Stimulated activated CD4-positive, alpha-beta T cell treated with anti-CD3 and anti-CD28 coated beads, TNF-alpha, amount 100 ng/mL, for 48 hours (primary cell): ENCODE measurements around the gene FBXO2.

Source experiments
- DNase-seq, 3 donors: peaks; one replicate each; pipeline ENCODE4 v3.0.0-alpha.2; 2020; ENCODE audit warnings: low read depth in 3 of 3

Gene FBXO2

DNA sequence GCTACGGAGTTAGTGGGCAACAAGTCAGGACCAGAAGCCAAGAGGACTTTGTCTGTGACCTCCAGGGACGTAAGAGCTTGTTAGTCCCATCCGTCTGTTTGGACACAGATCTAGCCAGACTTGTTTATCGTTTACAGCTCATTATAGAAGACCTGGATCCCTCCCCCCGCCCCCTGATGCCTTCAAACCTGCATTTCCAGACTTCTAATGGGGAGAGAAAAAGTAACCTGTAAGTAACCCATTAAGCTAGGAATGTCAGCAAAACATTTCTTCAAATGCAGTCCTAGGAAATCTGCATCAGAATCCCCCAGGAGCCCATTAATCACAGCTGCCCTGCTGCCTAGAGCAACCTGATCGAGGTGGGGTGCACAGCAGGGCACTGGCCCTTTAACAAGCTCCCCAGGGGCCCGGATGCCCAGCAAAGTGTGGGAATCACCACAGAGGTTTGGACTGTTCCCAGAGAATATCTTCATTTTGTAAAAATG is 28.1 kb upstream of the FBXO2 start:
- no peak for DNase-seq

DNA sequence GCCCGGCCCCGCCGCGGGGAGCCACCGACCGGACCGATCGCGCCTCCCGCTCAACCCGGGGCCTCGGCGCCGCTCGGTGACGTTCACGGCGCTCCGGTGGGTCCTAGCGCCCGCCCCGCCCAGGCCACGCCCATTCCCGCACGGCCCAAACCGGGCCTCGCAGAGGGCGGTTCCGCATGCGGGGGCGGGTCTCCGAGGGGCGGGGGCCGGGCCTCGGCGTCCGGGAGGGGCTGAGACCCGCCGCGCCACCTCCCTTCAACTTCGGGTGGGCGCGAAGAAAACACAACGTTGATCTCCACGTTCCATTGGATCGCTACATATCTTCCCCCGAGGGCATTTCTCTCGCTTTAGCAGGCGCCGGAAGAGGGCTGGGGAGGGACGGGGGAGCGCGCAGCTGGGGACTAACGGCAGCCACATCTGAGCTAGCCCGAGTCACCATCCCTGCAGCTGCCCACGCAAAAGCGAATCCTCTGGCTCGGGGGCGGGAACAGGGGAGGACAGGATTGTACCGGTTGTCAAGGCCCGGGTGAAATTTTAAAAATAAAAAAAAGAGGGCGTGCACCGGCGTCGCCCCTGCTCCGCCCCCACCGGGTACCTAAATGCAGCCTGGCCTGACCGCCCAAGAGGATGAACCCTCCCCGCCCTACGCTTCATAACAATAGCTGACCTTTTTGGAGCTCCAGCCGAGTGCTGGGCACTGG is 27.0 kb upstream of the FBXO2 start, which contains the start of gene MAD2L2:
Gene MAD2L2 (minus strand): TSS at position 78 of the 701 bp plus-strand sequence. CDS start 547 bp downstream, outside the sequence.
- DNase-seq = peak; percentile 70 to 96 (median 80)

DNA sequence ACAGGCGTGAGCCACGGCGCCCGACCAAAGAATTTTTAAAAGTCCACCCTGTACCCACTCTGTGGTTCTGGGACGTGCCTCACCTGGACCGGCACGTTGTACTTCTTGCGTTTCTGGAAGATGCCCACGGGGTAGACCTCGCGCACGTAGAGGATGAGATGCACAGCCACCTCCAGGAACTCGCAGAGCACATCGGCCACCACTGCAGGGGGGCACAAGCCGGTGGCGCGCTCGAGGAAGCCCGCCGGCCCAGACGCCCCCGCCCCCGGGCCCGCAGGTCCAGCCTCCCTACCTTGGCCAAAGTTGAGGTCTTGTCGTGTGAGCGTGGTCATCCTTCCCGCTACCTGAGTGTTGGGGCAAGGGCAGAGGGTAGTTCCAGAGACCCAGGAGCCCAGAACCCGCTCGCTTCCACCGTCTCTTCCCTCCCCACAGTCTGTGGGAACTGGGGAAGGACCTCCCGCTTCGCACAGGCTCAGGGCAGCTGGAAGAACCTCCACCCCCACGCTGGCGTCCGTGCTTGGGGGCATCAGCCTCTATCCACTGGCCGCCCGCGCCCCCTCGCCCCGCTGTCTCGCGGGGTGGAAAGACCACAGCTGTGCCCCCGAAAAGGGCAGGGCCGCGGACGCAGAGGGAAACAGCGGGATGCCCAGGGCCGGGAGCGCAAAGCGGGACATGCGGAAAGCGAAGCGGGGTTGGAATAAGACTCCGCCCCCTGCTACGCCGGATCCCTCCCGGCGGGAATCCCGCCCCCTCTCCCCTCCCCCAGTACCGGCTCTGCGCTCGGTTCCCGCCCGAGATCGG is 26.2 kb upstream of the FBXO2 start:
- DNase-seq = no peak

DNA sequence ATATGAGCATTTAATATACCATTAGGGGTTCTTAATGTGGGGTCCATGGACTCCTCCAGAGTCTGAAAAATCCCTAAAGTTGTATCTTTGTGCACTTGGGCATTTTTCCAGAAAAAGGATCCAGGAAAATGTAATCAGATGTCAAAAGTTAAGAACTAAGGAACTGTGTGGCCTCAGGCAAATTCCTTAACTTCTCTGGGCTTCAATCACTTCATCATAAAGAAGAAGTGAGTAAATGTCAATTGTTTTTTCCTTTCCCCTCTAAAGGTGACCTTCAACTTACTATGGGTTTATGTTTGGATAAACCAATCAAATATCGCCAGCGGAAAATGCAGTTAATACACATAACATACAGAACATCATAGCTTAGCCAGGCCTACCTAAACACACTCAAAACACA is 24.2 kb upstream of the FBXO2 start:
- no peak for DNase-seq

DNA sequence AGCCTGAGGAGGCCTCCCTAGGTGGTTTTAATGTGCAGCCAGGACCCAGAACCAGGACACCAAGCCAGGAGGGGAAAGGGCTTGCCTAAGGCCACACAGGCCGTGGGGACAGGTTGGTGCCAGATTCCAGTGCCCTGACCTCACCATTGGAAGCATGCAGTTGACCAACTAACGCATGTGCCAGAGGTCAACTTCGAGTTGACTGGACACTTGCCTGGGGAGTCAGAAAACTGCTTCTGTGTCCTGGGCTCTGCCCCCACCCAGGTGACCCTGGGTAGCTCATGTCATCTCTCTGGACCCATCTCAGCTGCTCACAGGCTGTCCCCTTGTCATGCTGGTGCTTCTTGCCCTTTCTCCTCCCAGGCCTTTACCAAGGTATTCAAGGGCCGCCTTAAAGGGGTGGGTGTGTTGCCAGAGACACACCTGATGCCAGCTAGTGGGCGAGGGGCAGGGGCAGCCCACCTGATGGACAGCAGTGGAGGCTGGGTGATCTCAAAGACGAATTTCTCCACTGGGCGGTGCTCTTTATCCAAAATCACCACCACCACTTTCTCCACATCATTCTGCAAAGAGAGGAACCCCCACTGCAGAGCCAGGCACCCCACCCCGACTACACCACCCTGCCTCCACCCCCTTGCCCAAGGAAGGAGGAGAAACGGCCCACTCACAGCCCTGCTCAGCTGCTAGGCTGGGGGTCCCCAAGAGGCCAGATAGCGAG is 22.3 kb upstream of the FBXO2 start:
- DNase-seq = no peak

DNA sequence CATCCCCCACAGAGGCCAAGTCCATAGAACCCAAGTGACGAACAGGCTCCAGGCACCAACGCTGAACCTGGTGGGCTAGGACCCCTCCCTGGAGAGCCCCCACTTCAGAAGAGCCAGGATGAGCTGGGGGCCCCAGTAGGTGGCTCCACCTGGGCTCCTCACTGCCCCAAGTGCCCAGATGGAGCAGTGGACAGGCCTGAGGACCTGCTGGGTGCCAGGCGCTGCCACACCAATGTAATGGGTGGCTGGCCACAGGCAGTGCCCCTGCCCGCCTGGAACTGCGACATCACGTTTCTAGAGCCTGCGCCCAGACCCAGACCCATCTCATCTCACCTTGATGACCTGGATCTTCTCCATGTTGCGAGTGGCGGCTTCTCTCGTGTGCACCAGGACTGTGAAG is 21.1 kb upstream of the FBXO2 start:
- DNase-seq = no peak

DNA sequence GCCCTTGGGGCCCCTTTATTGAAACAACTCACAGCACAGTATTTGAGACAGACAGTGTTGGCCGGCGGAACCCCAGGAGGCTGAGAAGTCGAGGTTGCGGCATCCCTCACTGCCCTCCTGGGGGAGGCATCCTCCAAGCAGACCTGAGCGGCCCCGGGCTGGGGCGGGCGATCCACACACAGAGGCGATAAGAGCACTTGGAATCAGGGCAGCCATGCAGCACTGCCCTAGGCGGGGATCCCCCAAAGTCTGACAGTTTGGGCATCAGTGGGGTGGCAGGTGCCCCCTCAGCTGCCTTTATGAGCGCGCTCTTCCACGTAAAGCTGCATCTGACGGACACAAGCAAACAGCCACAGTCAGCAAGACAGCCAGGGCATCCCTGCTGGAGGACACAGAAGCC is 20.3 kb upstream of the FBXO2 start:
- no peak for DNase-seq

DNA sequence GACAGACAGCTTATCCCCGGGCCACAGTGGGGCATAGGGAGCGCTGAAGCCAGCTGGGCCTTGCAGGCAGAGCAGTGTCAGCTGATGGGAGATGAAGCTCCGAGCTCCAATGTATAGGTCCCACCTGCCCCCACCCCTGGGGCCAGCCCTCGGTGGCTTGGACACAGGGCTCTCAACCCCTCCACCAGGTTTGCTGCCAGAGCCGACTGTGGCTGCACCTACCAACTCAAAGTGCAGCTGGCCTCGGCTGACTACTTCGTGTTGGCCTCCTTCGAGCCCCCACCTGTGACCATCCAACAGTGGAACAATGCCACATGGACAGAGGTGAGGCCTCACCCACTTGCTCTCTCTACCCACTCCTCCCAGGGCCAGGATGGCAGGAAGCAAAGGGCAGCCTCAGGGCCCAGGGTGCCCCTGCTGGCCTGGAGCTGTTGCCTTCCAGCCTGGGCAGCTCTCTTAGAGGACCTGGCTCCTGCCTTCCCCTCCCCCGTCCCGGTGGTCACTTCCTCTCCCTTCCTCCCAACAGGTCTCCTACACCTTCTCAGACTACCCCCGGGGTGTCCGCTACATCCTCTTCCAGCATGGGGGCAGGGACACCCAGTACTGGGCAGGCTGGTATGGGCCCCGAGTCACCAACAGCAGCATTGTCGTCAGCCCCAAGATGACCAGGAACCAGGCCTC is 19.0 kb upstream of the FBXO2 start:
- DNase-seq = no peak

DNA sequence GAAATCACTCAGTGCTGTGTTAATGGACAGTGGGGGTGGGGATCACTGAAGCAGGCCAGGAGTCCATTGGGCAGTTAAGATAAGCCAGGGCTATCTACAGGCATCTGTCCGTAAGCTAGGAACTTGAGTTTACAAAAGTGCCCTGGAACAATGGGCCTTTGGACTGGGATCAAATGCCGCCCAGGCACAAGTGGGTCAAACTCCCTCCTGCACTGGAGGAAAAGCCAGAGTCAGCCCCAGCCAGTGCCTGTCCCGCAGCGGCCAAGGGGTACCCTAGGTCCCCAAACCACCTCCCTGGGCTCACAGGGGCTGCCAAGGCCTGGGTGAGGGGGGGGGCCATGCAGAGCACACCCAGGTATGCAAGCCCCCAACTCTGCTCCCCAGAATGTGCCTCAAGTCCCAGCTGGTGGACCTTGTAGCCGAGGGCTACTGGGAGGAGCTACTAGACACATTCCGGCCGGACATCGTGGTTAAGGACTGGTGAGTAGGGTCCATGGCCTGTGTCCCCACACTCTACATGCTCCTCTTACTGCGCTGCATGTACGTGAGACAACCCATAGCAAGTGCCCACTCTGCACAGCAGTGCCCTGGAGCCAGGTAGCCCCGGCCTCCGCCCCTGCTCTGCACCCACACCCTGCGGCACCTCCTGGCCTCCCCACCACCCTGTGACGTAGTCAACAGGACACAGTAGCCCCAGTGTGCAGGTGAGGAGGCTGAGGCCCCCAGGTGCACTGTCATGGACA is 17.5 kb upstream of the FBXO2 start:
- no peak for DNase-seq

DNA sequence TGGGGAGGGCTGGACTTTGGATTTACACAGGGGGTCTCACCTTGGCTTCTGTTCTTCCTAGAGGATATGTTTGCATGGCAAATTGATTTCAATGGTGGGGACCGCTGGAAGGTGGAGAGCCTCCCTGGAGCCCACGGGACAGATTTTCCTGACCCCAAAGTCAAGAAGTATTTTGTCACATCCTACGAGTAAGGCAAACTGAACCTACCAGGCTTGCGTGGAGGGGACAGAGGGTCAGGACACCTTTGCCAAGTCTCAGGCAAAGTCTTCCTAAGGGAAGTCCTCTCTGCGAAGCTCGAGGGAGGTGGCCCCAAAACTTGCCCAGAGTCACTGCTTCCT is 16.9 kb upstream of the FBXO2 start:
- no peak for DNase-seq

DNA sequence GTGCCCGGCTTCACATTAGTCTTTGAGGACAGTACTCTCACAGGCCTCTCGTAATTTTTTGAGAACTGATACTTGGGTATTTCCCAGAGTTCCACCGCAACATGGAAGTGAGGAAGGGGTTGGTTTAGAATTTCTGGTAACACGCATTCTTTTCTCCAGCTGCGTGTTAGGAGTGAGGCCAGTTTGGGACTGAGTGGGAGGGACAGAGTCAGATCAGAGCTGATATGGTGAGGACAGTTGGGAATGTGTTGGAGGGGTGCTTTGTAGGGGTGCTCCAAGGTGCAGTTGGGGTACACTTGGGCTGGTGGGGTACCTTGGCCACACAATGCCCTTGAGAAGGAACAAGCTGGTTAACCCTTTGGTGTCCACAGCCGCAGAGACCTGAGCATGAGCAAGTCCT is 16.5 kb upstream of the FBXO2 start:
- no peak for DNase-seq

DNA sequence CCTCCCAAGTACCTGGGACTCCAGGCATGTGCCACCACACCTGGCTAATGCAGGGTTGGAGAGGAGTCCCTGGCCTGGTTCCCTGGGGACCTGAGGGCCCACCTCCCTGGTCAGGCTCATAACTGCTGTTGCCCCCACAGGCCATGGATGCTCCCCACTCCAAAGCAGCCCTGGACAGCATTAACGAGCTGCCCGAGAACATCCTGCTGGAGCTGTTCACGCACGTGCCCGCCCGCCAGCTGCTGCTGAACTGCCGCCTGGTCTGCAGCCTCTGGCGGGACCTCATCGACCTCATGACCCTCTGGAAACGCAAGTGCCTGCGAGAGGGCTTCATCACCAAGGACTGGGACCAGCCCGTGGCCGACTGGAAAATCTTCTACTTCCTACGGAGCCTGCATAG is 14.3 kb upstream of the FBXO2 start:
- no peak for DNase-seq

DNA sequence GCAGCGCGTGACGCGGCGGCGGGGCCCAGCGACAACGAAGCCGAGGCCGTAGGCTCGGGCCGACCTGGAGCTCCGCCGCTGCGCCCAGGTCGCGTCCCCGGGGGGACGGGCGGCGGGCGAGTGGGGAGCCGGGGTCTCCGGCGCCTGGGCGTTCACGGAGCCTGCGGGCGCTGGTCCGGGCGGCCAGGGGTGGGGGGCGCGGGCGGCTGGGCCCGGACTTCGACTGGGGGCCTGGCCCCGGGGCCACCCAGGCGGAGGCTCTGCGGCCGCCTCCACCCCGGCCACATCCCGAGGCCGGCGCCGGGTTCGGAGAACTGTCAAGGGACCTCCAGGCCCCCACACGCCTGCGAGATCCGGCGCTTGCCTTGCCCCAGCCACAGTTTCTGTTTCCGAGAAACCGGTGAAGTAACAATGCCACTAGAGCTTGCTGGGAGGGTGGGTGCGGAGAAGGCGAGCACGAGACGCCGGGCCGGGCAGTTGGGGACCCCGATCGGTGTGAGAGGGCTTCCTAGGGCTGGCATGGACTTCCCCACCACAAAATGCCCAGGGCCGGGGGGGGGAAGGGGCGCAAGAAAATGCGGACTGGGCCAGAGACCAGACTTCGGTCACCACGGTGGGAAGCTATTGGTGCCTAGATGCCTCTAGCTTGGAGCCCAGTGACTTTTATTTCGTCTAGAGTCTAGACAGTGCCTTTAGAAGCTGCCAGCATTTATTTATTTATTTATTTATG is 10.3 kb upstream of the FBXO2 start:
- DNase-seq = no peak

DNA sequence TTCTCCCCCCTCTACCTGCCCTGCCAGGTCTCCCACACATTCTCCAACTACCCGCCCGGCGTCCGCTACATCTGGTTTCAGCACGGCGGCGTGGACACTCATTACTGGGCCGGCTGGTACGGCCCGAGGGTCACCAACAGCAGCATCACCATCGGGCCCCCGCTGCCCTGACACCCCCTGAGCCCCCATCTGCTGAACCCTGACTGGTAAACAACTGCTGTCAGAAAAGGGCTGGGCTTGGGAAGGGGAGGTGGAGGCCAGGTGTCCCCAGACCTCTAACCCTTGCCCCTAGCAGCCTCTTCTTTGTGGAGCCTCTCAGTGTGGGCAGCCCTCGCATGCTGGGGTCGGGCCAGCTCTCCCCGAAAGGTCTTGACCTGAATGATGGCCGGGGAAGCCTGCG is 6.9 kb upstream of the FBXO2 start:
- DNase-seq = no peak

DNA sequence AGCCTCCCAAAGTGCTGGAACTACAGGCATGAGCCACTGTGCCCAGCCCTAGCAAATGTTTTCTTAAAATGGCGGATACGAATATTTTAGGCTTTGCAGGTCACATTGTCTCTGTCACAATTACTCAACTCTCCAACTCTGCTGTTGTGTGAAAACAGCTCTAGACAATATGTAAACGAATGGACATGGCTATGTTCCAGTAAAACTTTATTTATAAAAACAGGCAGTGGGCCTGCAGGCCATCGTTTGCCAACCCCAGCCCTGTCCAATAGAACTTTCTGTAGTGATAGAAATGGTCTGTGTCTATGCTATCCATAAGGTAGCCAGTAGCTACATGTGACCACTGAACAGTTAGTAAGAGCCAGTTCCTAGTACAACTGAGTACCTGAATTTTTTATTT is 5.5 kb upstream of the FBXO2 start:
- no peak for DNase-seq

DNA sequence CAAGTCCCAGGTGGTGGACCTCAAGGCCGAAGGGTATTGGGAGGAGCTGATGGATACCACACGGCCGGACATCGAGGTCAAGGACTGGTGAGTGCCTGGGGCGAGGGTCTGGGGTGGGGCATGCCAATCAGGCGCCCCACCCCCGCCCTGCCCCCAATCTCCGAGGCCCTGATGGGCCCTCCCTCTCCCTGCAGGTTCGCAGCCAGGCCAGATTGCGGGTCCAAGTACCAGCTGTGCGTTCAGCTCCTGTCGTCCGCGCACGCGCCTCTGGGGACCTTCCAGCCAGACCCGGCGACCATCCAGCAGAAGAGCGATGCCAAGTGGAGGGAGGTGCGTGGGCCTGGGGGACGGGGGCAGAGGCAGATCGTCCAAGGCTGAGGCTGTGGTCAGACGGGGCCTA is 4.3 kb upstream of the FBXO2 start:
- no peak for DNase-seq

DNA sequence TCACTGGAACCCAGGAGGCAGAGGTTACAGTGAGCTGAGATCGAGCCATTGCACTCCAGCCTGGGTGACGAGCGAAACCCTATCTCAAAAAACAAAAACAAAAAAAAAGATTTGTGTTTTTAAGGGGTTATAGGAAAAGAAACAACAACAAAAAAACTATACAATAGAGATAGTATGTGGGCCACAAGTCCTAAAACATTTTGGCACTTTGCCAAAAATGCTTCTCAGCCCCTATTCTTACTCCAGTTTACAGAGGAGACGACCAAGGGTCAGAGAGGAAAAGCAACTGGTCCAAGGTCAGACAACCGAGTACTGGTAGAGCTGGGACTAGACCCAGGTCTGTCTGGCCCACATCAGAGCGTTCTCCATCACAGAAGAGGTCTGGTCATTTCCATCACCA is 3.4 kb upstream of the FBXO2 start:
- no peak for DNase-seq

DNA sequence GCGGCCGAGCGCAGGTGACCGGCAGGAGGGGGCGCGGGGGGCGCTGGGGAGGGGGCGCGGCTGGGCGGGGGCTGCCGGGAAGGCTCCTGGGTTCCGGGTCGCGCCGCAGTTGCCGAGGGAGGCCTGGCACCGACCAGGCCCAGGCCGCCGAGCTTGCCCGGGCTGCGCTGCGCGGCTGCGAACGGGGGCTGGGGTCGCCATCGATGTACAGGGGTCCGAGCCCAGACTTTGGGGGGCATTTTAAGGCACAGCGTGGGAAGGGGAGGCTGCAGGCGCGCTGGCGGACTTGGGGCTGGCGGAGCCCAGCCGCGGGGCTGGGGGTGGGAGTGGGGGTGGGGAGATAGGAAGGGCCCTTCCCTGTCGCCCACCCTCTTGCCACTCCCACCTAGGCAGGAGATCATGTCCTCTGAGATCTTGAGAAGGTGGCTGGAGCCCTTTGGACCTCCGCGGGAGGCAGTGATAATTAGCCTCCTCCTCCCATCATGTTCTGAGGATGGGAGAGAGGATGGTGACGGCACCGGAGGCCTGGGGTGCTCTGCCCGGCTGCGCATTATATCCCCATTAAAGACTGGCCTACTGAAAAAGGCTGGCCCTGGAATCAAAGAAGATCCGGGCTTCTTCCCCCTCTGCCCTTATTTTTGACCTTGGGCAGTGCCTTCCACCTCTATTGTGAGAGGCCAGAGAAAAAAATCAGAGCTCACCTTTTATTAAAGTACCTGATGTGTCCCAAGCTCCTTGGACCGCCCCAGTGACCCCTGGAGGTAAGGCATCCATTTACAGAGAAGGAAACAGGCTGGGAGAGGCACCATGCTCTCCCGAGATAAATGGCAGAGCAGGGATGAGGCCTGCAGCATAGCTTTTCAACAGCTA is 945 bp upstream of the FBXO2 start:
- DNase-seq = no peak

DNA sequence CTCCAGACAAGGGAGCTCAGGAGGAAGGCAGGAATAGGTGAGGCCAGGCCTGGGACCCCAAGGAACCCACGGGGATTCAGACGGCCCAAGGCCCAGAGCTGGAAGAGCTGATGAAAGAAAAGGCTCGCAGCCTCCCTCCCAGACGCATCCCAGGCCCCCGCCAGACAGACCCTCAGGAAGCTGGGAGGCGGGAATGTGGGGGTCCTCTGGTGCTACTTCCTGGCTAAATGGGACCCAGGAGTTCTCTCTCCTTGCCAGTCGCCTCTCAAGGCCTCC is 430 bp downstream of the FBXO2 start:
- no peak for DNase-seq
